ENCODE data around the gene MT1H.

The MT1H gene

GRCh38 chr16:56684256-56684925 is 14.8 kb downstream of the MT1H start:
- DNase-seq (ENCODE audit: low read depth): no peak
- TF ChIP-seq CTCF (conservative IDR thresholded peaks at IDR 0.05; ENCODE audit: low read depth, low read length): no peak
- H3K4me3 ChIP-seq (ENCODE audit: low read length): no peak overlapping the region

- TF ChIP-seq CTCF (conservative IDR thresholded peaks at IDR 0.05; ENCODE audit: low read depth, low read length): no peak
- H3K4me3 ChIP-seq (ENCODE audit: low read length): no peak overlapping the region
- DNase-seq (ENCODE audit: low read depth): no peak
Observed at GRCh38 chr16:56684926-56685590, 15.4 kb downstream of the MT1H start.

GRCh38 chr16:56686758-56687157 is 17.1 kb downstream of the MT1H start:
- H3K4me3 ChIP-seq (ENCODE audit: low read length): no peak overlapping the region
- DNase-seq (ENCODE audit: low read depth): no peak
- no peak for TF ChIP-seq CTCF (conservative IDR thresholded peaks at IDR 0.05; ENCODE audit: low read depth, low read length)

GRCh38 chr16:56688762-56689161 is 19.1 kb downstream of the MT1H start:
- H3K4me3 ChIP-seq (ENCODE audit: low read length): no peak overlapping the region
- DNase-seq (ENCODE audit: low read depth): no peak
- no peak for TF ChIP-seq CTCF (conservative IDR thresholded peaks at IDR 0.05; ENCODE audit: low read depth, low read length)

GRCh38 chr16:56689171-56689570 is 19.6 kb downstream of the MT1H start:
- TF ChIP-seq CTCF (conservative IDR thresholded peaks at IDR 0.05; ENCODE audit: low read depth, low read length): no peak
- no peak for DNase-seq (ENCODE audit: low read depth)
- no peak overlapping the region for H3K4me3 ChIP-seq (ENCODE audit: low read length)

- no peak for DNase-seq (ENCODE audit: low read depth)
- no peak overlapping the region for H3K4me3 ChIP-seq (ENCODE audit: low read length)
- TF ChIP-seq CTCF (conservative IDR thresholded peaks at IDR 0.05; ENCODE audit: low read depth, low read length): no peak
Observed at GRCh38 chr16:56690420-56691122, 21.0 kb downstream of the MT1H start.

Data from retinal pigment epithelial cell (primary cell).